ENCODE data around the gene PTGS1.

Gene PTGS1

GRCh38 chr9:122350577-122351355, 20.1 kb upstream of the PTGS1 start:
- H3K9ac ChIP-seq (ENCODE audit: low read depth, low read length, poor library complexity, severe bottlenecking): no peak overlapping the region
- H3K4me1 ChIP-seq (ENCODE audit: insufficient read depth, low read length, poor library complexity, severe bottlenecking): peaks cover 19% of the 10 kb centered on the region
- H3K4me2 ChIP-seq (ENCODE audit: low read depth, low read length, poor library complexity, severe bottlenecking): no peak overlapping the region
- H4K20me1 ChIP-seq (ENCODE audit: insufficient read depth, low read length, poor library complexity, severe bottlenecking): no peaks in the 10 kb centered on the region
- H3F3A ChIP-seq (ENCODE audit: low read depth): no peaks in the 10 kb centered on the region
- peak overlapping the region; percentile 76 for H2AFZ ChIP-seq (ENCODE audit: low read length)
- H3K36me3 ChIP-seq (ENCODE audit: insufficient read depth, low read length): no peaks in the 10 kb centered on the region
- no peaks in the 10 kb centered on the region for H3K9me2 ChIP-seq (replicated peaks; ENCODE audit: low read depth, low read length)
- H3K27me3 ChIP-seq (ENCODE audit: insufficient read depth, low read length, poor library complexity, severe bottlenecking): no peaks in the 10 kb centered on the region
- H3K79me2 ChIP-seq (ENCODE audit: insufficient read depth, low read length): no peaks in the 10 kb centered on the region
- H3K4me3 ChIP-seq (ENCODE audit: low read length, poor library complexity, severe bottlenecking): no peak overlapping the region
- no peaks in the 10 kb centered on the region for H3K9me3 ChIP-seq (ENCODE audit: insufficient read depth, low read depth, low read length)
- no peak for TF ChIP-seq EZH2phosphoT487 (IDR thresholded peaks at IDR 0.05; ENCODE audit: borderline replicate concordance)
- peak; percentile 98 for TF ChIP-seq CTCF (conservative IDR thresholded peaks at IDR 0.05; ENCODE audit: low read length)

- Histone ChIP-seq H3K79me2 (ENCODE audit: insufficient read depth, low read length) (no peaks in the 10 kb centered on the region), H2AFZ (ENCODE audit: low read length) (no peak overlapping the region), H3K4me2 (ENCODE audit: low read depth, low read length, poor library complexity, severe bottlenecking) (no peak overlapping the region), H3K27me3 (ENCODE audit: insufficient read depth, low read length, poor library complexity, severe bottlenecking) (no peaks in the 10 kb centered on the region), H3F3A (ENCODE audit: low read depth) (no peaks in the 10 kb centered on the region), H4K20me1 (ENCODE audit: insufficient read depth, low read length, poor library complexity, severe bottlenecking) (no peaks in the 10 kb centered on the region), H3K9me2 (replicated peaks; ENCODE audit: low read depth, low read length) (no peaks in the 10 kb centered on the region), H3K9ac (ENCODE audit: low read depth, low read length, poor library complexity, severe bottlenecking) (no peak overlapping the region), H3K4me3 (ENCODE audit: low read length, poor library complexity, severe bottlenecking) (no peak overlapping the region), H3K4me1 (ENCODE audit: insufficient read depth, low read length, poor library complexity, severe bottlenecking) (no peaks in the 10 kb centered on the region), H3K36me3 (ENCODE audit: insufficient read depth, low read length) (no peaks in the 10 kb centered on the region), H3K9me3 (ENCODE audit: insufficient read depth, low read depth, low read length) (no peaks in the 10 kb centered on the region)
- TF ChIP-seq CTCF (conservative IDR thresholded peaks at IDR 0.05; ENCODE audit: low read length) (no peak), EZH2phosphoT487 (IDR thresholded peaks at IDR 0.05; ENCODE audit: borderline replicate concordance) (no peak)
Measured at GRCh38 chr9:122354536-122355199, 16.2 kb upstream of the PTGS1 start.

- Histone ChIP-seq H3K9ac (ENCODE audit: low read depth, low read length, poor library complexity, severe bottlenecking) (no peak overlapping the region), H3K79me2 (ENCODE audit: insufficient read depth, low read length) (no peaks in the 10 kb centered on the region)
Measured at GRCh38 chr9:122355336-122355875, 15.4 kb upstream of the PTGS1 start.

More at GRCh38 chr9:122355336-122355875, 15.4 kb upstream of the PTGS1 start:
- Histone ChIP-seq H3K36me3 (ENCODE audit: insufficient read depth, low read length) (no peaks in the 10 kb centered on the region), H3F3A (ENCODE audit: low read depth) (no peaks in the 10 kb centered on the region), H3K9me3 (ENCODE audit: insufficient read depth, low read depth, low read length) (no peaks in the 10 kb centered on the region), H2AFZ (ENCODE audit: low read length) (no peak overlapping the region), H3K4me1 (ENCODE audit: insufficient read depth, low read length, poor library complexity, severe bottlenecking) (no peaks in the 10 kb centered on the region), H3K27me3 (ENCODE audit: insufficient read depth, low read length, poor library complexity, severe bottlenecking) (no peaks in the 10 kb centered on the region), H3K4me2 (ENCODE audit: low read depth, low read length, poor library complexity, severe bottlenecking) (no peak overlapping the region), H3K9me2 (replicated peaks; ENCODE audit: low read depth, low read length) (no peaks in the 10 kb centered on the region), H3K4me3 (ENCODE audit: low read length, poor library complexity, severe bottlenecking) (no peak overlapping the region), H4K20me1 (ENCODE audit: insufficient read depth, low read length, poor library complexity, severe bottlenecking) (no peaks in the 10 kb centered on the region)
- no peak for TF ChIP-seq CTCF (conservative IDR thresholded peaks at IDR 0.05; ENCODE audit: low read length)
- TF ChIP-seq EZH2phosphoT487 (IDR thresholded peaks at IDR 0.05; ENCODE audit: borderline replicate concordance): no peak

Measured in Loucy (cell line).